Endothelial cell of umbilical vein (primary cell): ENCODE data around the gene FGFR3. TPM values are rescaled to one million over a fixed set of nuclear protein-coding genes. Genes with fewer than 3 reads are reported as not detected.

Experiments used
- BruUV-seq: library from RNA; stranded (reverse); fragments of 400-500 nt; replicated peaks from 2 replicates; lab custom pipeline; 2021; lab: Mats Ljungman, UMichigan
- CTCF ChIA-PET: fragments of 300-600, 350-600 bp; sonication (Branson Sonifier 250); formaldehyde crosslinking; loops from one replicate; lab custom pipeline; 2021; ENCODE audit warnings: antibody characterized with exemption, inconsistent platforms; lab: Charles Lee
- POLR2A ChIA-PET: fragments of 300-600, 350-600 bp; sonication (Branson Sonifier 250); formaldehyde crosslinking; loops from one replicate; lab custom pipeline; 2021; ENCODE audit warnings: antibody characterized with exemption, inconsistent platforms; lab: Charles Lee
- DNase-seq: peaks from one replicate; pipeline ENCODE4 v3.0.0-alpha.2; 2011; ENCODE audit warnings: low read depth, low spot score
- FAIRE-seq: peaks from 2 replicates; lab custom pipeline; 2011; peaks lifted over from hg19 to GRCh38; lab: Jason Lieb, UNC
- H2AFZ ChIP-seq: 2 replicates; pipeline ENCODE4 v1.6.0; 2012; ENCODE audit warnings: low read depth, low read length, control low read depth, inconsistent platforms
- H3K27ac ChIP-seq: 2 replicates; pipeline ENCODE4 v1.5.1; 2011; ENCODE audit warnings: low read depth, mild to moderate bottlenecking, control low read depth, low read length, moderate library complexity; ENCODE audit not compliant: insufficient read depth
- H3K27me3 ChIP-seq, 2 experiments: 2 replicates each; pipeline versions ENCODE4 v1.6.0 to v1.6.1; 2011; ENCODE audit warnings: low read length in 2 of 2, mixed read lengths in 1 of 2; ENCODE audit not compliant: control insufficient read depth in 2 of 2, insufficient read depth in 2 of 2
- H3K36me3 ChIP-seq, 2 experiments: 2 replicates in 1 of 2; 3 replicates in 1 of 2; pipeline ENCODE4 v1.5.1; 2011; ENCODE audit warnings: low read length in 2 of 2, mild to moderate bottlenecking in 1 of 2, moderate library complexity in 1 of 2; ENCODE audit not compliant: control insufficient read depth in 2 of 2, insufficient read depth in 2 of 2; ENCODE audit errors: extremely low read depth in 1 of 2
- H3K4me1 ChIP-seq: 3 replicates; pipeline ENCODE4 v1.5.1; 2011; ENCODE audit warnings: mild to moderate bottlenecking, low read length; ENCODE audit not compliant: control insufficient read depth, insufficient read depth; ENCODE audit errors: extremely low read depth
- H3K4me2 ChIP-seq: 2 replicates; pipeline ENCODE4 v1.6.1; 2011; ENCODE audit warnings: low read length, control low read depth, mixed read lengths; ENCODE audit not compliant: insufficient read depth
- H3K4me3 ChIP-seq, 3 experiments: fragments of 200-600 bp in 1 of 3; sonication (generic), shearing (Covaris generic) in 1 of 3; replicated peaks in 1 of 3; 2 replicates each; pipeline ENCODE4 v1.5.1; 2011 to 2016; ENCODE audit warnings: control low read depth in 3 of 3, low read length in 3 of 3, mild to moderate bottlenecking in 2 of 3, inconsistent platforms in 1 of 3, low read depth in 1 of 3, moderate library complexity in 1 of 3; ENCODE audit not compliant: insufficient read depth in 1 of 3
- H3K79me2 ChIP-seq: 2 replicates; pipeline ENCODE4 v1.6.0; 2012; ENCODE audit warnings: low read length, inconsistent platforms; ENCODE audit not compliant: control insufficient read depth, insufficient read depth
- H3K9ac ChIP-seq: replicated peaks from 2 replicates; pipeline ENCODE3; 2011; ENCODE audit warnings: low read length, control low read depth; ENCODE audit not compliant: insufficient read depth; ENCODE audit errors: extremely low read depth
- H3K9me1 ChIP-seq: replicated peaks from 3 replicates; pipeline ENCODE4 v1.6.0; 2011; ENCODE audit warnings: mild to moderate bottlenecking, low read length; ENCODE audit not compliant: control insufficient read depth, insufficient read depth; ENCODE audit errors: extremely low read depth
- H3K9me3 ChIP-seq: replicated peaks from 2 replicates; pipeline ENCODE4 v1.5.1; 2012; ENCODE audit warnings: low read length, inconsistent platforms; ENCODE audit not compliant: control insufficient read depth, insufficient read depth
- H4K20me1 ChIP-seq: replicated peaks from 2 replicates; pipeline ENCODE3; 2011; ENCODE audit warnings: mild to moderate bottlenecking, low read length; ENCODE audit not compliant: control insufficient read depth, insufficient read depth; ENCODE audit errors: extremely low read depth
- FOS ChIP-seq: IDR thresholded peaks from 2 replicates; pipeline ENCODE4 v1.6.1; 2011; ENCODE audit warnings: mild to moderate bottlenecking, low read length, moderate library complexity, borderline replicate concordance; ENCODE audit not compliant: insufficient read depth
- GATA2 ChIP-seq: IDR thresholded peaks from 2 replicates; pipeline ENCODE4 v1.7.0; 2011; ENCODE audit warnings: low read depth, mild to moderate bottlenecking, moderate library complexity, mixed read lengths, low read length; ENCODE audit not compliant: insufficient read length, insufficient read depth
- dilution Hi-C: fragments of 300-500 bp; cut with MboI; formaldehyde crosslinking; loops from one replicate; pipeline ENCODE4 v1.15.0; 2019; ENCODE audit warnings: low sequenced_read_pairs; ENCODE audit not compliant: extremely low pct_ligation_motif_present
- intact Hi-C: fragments of 100-400 bp; cut with micrococcal nuclease; formaldehyde crosslinking; loops from one replicate; pipeline ENCODE4 v1.10.0; 2022
- polyA plus RNA-seq, 4 experiments: library from polyadenylated mRNA; depleted of rRNA in 3 of 4; stranded (reverse) in 3 of 4; unstranded in 1 of 4; fragments of >200 nt; gene quantifications; 2 replicates each; pipeline versions ENCODE4 v1.2.1 to v1.2.3, GENCODE V29; 2011 to 2012; ENCODE audit warnings: missing spikeins in 1 of 4
- total RNA-seq: library from RNA; stranded (reverse); gene quantifications from 2 replicates; pipeline ENCODE4 v1.2.3, GENCODE V29; 2021

Gene FGFR3
- total and polyA plus RNA-seq, 2 donors (not counting 3 experiments of a cell fraction or from before 2014, with no cell fraction given) = 0.73 to 1.2 TPM

DNA sequence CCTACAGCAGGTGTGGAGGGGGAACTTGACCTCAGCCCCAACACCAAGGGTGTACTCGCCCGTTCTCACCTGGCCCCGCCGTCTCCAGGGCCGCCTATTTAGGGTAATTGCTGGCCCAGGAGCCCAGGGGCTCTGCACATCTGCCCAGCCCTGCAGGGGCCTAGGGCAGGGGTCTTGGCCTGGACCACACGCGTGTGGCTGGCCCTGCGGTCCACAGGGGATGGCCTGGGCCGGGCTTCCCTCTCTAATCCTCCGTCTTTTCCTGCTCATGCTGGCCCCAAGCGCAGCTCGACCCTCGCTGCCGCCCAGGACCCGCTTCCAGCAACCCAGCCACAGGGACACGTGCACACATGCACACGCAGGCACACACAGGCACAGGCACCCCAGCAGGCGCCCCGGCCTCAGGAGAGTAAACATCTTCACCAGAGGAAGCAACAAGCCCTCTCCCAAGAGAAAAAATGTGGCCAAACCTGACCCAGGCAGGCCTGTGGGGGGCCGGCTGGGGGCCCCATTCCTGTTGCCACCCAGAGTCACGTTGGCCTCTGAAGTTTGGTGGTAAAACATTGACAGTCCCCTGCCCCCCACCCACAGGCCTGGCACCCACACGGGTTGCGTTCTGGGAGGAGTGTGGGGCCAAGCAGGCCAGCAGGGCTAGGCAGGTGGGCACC lies 24.6 kb upstream of the FGFR3 start:
- no peak for TF ChIP-seq GATA2
- POLR2A ChIA-PET = interaction anchor here (0.6 to 0.7 kb wide), 2 partner anchors 8 to 42 kb away, joined by 3 to 4 read pairs; no protein-coding TSS in a partner anchor
- Histone ChIP-seq H3K4me1 (peaks cover 5% of the 10 kb centered on the region), H3K4me3 (no peak overlapping the region), H3K4me2 (no peak overlapping the region), H3K9me1 (no peaks in the 10 kb centered on the region), H4K20me1 (no peaks in the 10 kb centered on the region), H3K9me3 (no peaks in the 10 kb centered on the region), H3K9ac (no peak overlapping the region), H3K36me3 (no peaks in the 10 kb centered on the region), H2AFZ (no peak overlapping the region), H3K27ac (no peak overlapping the region), H3K27me3 (no peaks in the 10 kb centered on the region), H3K79me2 (no peaks in the 10 kb centered on the region)
- DNase-seq (no peak), FAIRE-seq (no peak)
- dilution Hi-C loops = no loop called here
- CTCF ChIA-PET = interaction anchor here (0.6 to 2.0 kb wide), 23 partner anchors 9 to 195 kb away, joined by 3 to 33 read pairs (median 5); partner anchors contain the start of gene FGFR3
- intact Hi-C loops = no loop called here
- no TSS peak for BruUV-seq

DNA sequence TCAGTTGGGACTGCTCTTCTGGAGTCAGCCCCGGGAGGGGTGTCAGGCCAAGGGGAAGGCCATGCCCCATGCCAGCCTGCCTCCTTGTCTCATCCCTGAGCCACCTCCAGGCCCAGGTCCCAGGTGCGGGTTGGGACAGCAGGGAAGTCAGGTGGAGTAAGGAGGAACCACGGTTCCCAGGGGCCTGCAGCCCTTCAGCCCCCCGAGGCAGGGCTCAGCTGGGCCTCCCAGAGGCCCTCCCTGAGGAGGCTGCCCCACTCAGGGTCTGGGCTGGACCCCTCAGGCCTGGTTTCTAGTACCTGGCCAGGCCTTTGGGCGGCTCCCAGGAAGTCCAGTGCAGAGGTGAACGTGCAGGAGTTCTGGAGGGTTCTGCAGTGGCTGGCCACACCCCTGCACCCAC lies 23.4 kb upstream of the FGFR3 start:
- no peak for FAIRE-seq
- no TSS peak for BruUV-seq

More for the DNA sequence above, 23.4 kb upstream of the FGFR3 start:
- H3K27ac ChIP-seq = no peak overlapping the region
- intact Hi-C loops (no loop called here), dilution Hi-C loops (no loop called here)
- no peaks in the 10 kb centered on the region for H3K27me3 ChIP-seq
- H3K4me2 ChIP-seq = no peak overlapping the region
- H3K9me1 ChIP-seq = no peaks in the 10 kb centered on the region
- CTCF ChIA-PET = interaction anchor here (0.9 kb wide), 1 partner anchor 14 kb away, joined by 3 read pairs; no protein-coding TSS in a partner anchor
- no peaks in the 10 kb centered on the region for H3K79me2 ChIP-seq
- H3K9ac ChIP-seq = no peak overlapping the region
- no peaks in the 10 kb centered on the region for H4K20me1 ChIP-seq
- POLR2A ChIA-PET = no interaction called here
- no peak overlapping the region for H3K4me3 ChIP-seq
- no peak for DNase-seq
- no peaks in the 10 kb centered on the region for H3K36me3 ChIP-seq
- H3K4me1 ChIP-seq = no peaks in the 10 kb centered on the region
- no peak overlapping the region for H2AFZ ChIP-seq
- H3K9me3 ChIP-seq = no peaks in the 10 kb centered on the region
- TF ChIP-seq FOS = no peak
